ES-I3 (cell line): ENCODE results near the gene LKAAEAR1.

Experiments used
- H3K36me3 ChIP-seq: 2 replicates; pipeline ENCODE4 v1.6.1; 2013; ENCODE audit warnings: mild to moderate bottlenecking, low read length, control low read depth, moderate library complexity; ENCODE audit not compliant: insufficient read depth
- H3K4me1 ChIP-seq: 2 replicates; pipeline ENCODE4 v1.6.1; 2013; ENCODE audit warnings: mild to moderate bottlenecking, control low read depth, low read length; ENCODE audit not compliant: insufficient read depth
- H3K9ac ChIP-seq: 2 replicates; pipeline ENCODE4 v1.6.1; 2013; ENCODE audit warnings: low read depth, mild to moderate bottlenecking, low read length, moderate library complexity
- H3K9me3 ChIP-seq: 2 replicates; pipeline ENCODE4 v1.6.1; 2013; ENCODE audit warnings: mild to moderate bottlenecking, low read length, moderate library complexity; ENCODE audit not compliant: control insufficient read depth, insufficient read depth

LKAAEAR1 gene

GRCh38 chr20:64082126-64082731 is 2.0 kb downstream of the LKAAEAR1 start:
- no peaks in the 10 kb centered on the region for H3K36me3 ChIP-seq
- H3K4me1 ChIP-seq, result peaks cover 9% of the 10 kb centered on the region; the same call in 1 of the 2 replicates
- peak overlapping the region; percentile 21; the same call in 1 of the 2 replicates for H3K9ac ChIP-seq
- H3K9me3 ChIP-seq, result no peaks in the 10 kb centered on the region

GRCh38 chr20:64081624-64081964 is 2.6 kb downstream of the LKAAEAR1 start:
- Histone ChIP-seq H3K4me1 (peaks cover 9% of the 10 kb centered on the region; the same call in 1 of the 2 replicates), H3K36me3 (no peaks in the 10 kb centered on the region)

GRCh38 chr20:64080813-64081623 is 3.2 kb downstream of the LKAAEAR1 start:
- Histone ChIP-seq H3K4me1 (peaks cover 9% of the 10 kb centered on the region; the same call in 1 of the 2 replicates), H3K9ac (peak overlapping the region; percentile 71; the same call in 1 of the 2 replicates), H3K36me3 (no peaks in the 10 kb centered on the region), H3K9me3 (no peaks in the 10 kb centered on the region)

More at GRCh38 chr20:64081624-64081964, 2.6 kb downstream of the LKAAEAR1 start:
- H3K9me3 ChIP-seq, result no peaks in the 10 kb centered on the region
- H3K9ac ChIP-seq, result no peak overlapping the region

GRCh38 chr20:64080013-64080812 is 4.0 kb downstream of the LKAAEAR1 start, which contains the start of gene OPRL1:
Gene OPRL1 (plus strand): TSS chr20:64080082. CDS start chr20:64092721, 12,639 bp downstream.
- H3K4me1 ChIP-seq, result peaks cover 9% of the 10 kb centered on the region; the same call in 1 of the 2 replicates
- no peaks in the 10 kb centered on the region for H3K36me3 ChIP-seq
- no peaks in the 10 kb centered on the region for H3K9me3 ChIP-seq
- peak within 1 kb of the TSS; percentile 72 for H3K9ac ChIP-seq

GRCh38 chr20:64079273-64080012 is 4.8 kb downstream of the LKAAEAR1 start, which contains the start of gene RGS19:
Gene RGS19 (minus strand): TSS chr20:64079518. CDS start chr20:64076886, 2,632 bp downstream.
- Histone ChIP-seq H3K4me1 (peaks cover 7% of the 10 kb centered on the region; the same call in 1 of the 2 replicates), H3K36me3 (no peaks in the 10 kb centered on the region), H3K9ac (peak within 1 kb of the TSS; percentile 72), H3K9me3 (no peaks in the 10 kb centered on the region)

- peak overlapping the region; percentile 72 for H3K9ac ChIP-seq
Observed at GRCh38 chr20:64078934-64079272, 5.3 kb downstream of the LKAAEAR1 start.

GRCh38 chr20:64077876-64078551 is 6.2 kb downstream of the LKAAEAR1 start:
- no peak overlapping the region for H3K9ac ChIP-seq
- no peaks in the 10 kb centered on the region for H3K9me3 ChIP-seq
- H3K4me1 ChIP-seq, result peaks cover 6% of the 10 kb centered on the region; the same call in 1 of the 2 replicates
- H3K36me3 ChIP-seq, result no peaks in the 10 kb centered on the region

More at GRCh38 chr20:64078934-64079272, 5.3 kb downstream of the LKAAEAR1 start:
- Histone ChIP-seq H3K9me3 (no peaks in the 10 kb centered on the region), H3K4me1 (peaks cover 6% of the 10 kb centered on the region; the same call in 1 of the 2 replicates), H3K36me3 (no peaks in the 10 kb centered on the region)

GRCh38 chr20:64077541-64077875 is 6.7 kb downstream of the LKAAEAR1 start:
- no peaks in the 10 kb centered on the region for H3K36me3 ChIP-seq
- peaks cover 6% of the 10 kb centered on the region; the same call in 1 of the 2 replicates for H3K4me1 ChIP-seq
- H3K9me3 ChIP-seq, result no peaks in the 10 kb centered on the region
- H3K9ac ChIP-seq, result no peak overlapping the region

GRCh38 chr20:64077094-64077493 is 7.1 kb downstream of the LKAAEAR1 start:
- Histone ChIP-seq H3K9me3 (no peaks in the 10 kb centered on the region), H3K36me3 (no peaks in the 10 kb centered on the region), H3K4me1 (peaks cover 1% of the 10 kb centered on the region; the same call in 1 of the 2 replicates), H3K9ac (no peak overlapping the region)

GRCh38 chr20:64076061-64076997 is 7.9 kb downstream of the LKAAEAR1 start:
- Histone ChIP-seq H3K9ac (no peak overlapping the region), H3K9me3 (no peaks in the 10 kb centered on the region), H3K36me3 (no peaks in the 10 kb centered on the region), H3K4me1 (no peaks in the 10 kb centered on the region; the same call in 1 of the 2 replicates)

- H3K4me1 ChIP-seq, result no peaks in the 10 kb centered on the region; the same call in 1 of the 2 replicates
- H3K9ac ChIP-seq, result no peak overlapping the region
- H3K36me3 ChIP-seq, result no peaks in the 10 kb centered on the region
- no peaks in the 10 kb centered on the region for H3K9me3 ChIP-seq
Observed at GRCh38 chr20:64075556-64075955, 8.6 kb downstream of the LKAAEAR1 start.

GRCh38 chr20:64074963-64075362 is 9.2 kb downstream of the LKAAEAR1 start:
- Histone ChIP-seq H3K4me1 (no peaks in the 10 kb centered on the region; the same call in 1 of the 2 replicates), H3K9me3 (no peaks in the 10 kb centered on the region), H3K9ac (no peak overlapping the region), H3K36me3 (no peaks in the 10 kb centered on the region)
